Activated naive CD4-positive, alpha-beta T cell treated with anti-CD3 and anti-CD28 coated beads, Interleukin-2, amount 50 U/mL, for 24 hours (primary cell): Measurements from ENCODE around the gene ZNF518B.
A peak's percentile ranks its signal among the peaks of the same experiment; 100 is the strongest.
"Not testable (repeated sequence)": the region's sequence is repeated elsewhere in the genome, so short reads cannot be mapped to it uniquely, and the experiment has no call there.

Experiments
- H3K27ac Mint-ChIP-seq: one replicate; pipeline ENCODE4 v1.8.0; 2021; ENCODE audit warnings: mild to moderate bottlenecking, mixed read lengths
- H3K27me3 Mint-ChIP-seq: one replicate; pipeline ENCODE4 v1.8.0; 2021; ENCODE audit warnings: mixed read lengths
- H3K36me3 Mint-ChIP-seq: one replicate; pipeline ENCODE4 v1.8.0; 2021; ENCODE audit warnings: mixed read lengths
- H3K4me1 Mint-ChIP-seq: one replicate; pipeline ENCODE4 v1.8.0; 2021; ENCODE audit warnings: mixed read lengths
- H3K4me3 Mint-ChIP-seq: one replicate; pipeline ENCODE4 v1.8.0; 2021; ENCODE audit warnings: mild to moderate bottlenecking, mixed read lengths
- H3K9me3 Mint-ChIP-seq: one replicate; pipeline ENCODE4 v1.8.0; 2021; ENCODE audit warnings: mixed read lengths

ZNF518B gene

GRCh38 chr4:10461850-10462400, 4.7 kb upstream of the ZNF518B start:
- no peak overlapping the region for H3K27ac Mint-ChIP-seq
- peaks cover 11% of the 10 kb centered on the region for H3K9me3 Mint-ChIP-seq
- peak overlapping the region; percentile 85 for H3K4me3 Mint-ChIP-seq

DNA sequence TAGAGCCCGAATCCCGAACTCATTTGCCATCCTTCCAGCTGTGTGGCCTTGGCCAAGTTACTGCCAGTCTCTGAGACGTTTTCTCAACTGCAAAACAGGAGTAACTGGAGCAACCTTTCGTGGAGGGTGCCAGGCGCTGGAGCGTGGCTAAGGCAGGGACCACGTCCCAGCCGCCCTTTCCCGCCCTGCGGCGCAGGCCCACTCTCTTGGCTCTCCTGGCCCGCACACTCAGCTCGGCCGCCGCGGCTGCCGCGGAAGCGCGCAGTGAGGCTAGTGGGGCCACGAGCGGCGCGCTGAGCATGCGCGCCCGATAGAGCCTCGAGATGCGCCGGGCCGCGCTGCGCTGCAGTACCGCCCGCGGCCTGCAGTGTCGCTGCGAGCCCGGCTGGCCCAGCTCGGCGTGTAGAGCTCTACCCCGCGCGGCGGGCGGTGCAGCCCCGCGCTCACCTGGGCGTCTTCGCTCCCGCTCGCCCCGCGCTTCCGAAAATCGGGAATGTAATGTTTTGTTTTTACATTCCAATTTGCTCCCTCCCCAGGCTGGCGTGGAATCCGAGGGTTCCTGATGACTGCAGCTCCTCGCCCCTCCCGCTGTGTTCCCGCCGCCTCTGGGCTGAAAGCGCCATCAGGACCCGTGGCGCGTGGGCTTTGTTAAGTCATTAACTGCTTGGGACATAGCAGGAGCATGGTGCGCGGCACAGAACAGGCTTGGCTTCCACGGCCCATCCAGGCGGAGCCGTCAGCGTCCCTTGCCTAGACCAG, 4.0 kb upstream of the ZNF518B start:
- Mint-ChIP-seq H3K27ac (no peak overlapping the region), H3K4me3 (peak overlapping the region; percentile 85), H3K36me3 (peaks cover 6% of the 10 kb centered on the region), H3K27me3 (peaks cover 27% of the 10 kb centered on the region), H3K9me3 (peaks cover 11% of the 10 kb centered on the region), H3K4me1 (peaks cover 20% of the 10 kb centered on the region)

More at GRCh38 chr4:10461850-10462400, 4.7 kb upstream of the ZNF518B start:
- peaks cover 27% of the 10 kb centered on the region for H3K27me3 Mint-ChIP-seq
- H3K36me3 Mint-ChIP-seq = peaks cover 6% of the 10 kb centered on the region
- peaks cover 17% of the 10 kb centered on the region for H3K4me1 Mint-ChIP-seq

DNA sequence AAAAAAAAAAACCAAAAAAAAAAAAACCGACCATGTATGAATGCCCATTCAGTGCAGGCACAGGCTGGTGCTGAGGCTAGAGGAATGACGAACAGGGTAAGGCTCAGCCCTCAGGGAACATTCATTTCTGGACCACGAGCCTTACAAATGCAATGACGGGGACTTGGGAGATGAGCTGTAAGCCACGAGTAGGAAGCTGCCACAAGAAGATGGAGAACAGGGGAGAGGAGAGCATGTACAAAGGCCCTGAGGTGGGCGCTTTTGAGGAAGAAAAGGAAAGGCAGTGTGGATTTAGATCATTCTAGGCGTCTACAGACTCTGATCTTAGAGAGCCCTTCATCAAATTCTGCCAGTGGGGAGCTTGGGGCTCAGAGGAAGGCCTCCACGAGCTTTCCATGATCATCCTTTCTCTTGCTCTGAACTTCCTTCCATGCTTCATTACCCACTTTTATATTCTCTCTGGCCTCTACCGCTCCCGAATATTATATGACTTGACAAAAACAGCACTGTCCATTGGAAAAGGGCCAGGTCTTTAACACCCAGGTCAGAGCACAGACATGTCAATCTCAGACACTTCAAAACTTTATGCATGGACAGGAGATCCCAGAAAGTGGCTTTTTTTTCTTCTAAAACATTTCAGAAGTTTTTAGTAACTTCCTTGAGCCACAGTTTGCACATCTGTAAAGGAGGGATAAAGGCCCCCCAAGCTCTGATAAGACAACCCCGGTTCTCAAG, 3.3 kb upstream of the ZNF518B start:
- peak overlapping the region; percentile 36 for H3K27ac Mint-ChIP-seq
- peaks cover 6% of the 10 kb centered on the region for H3K36me3 Mint-ChIP-seq
- H3K27me3 Mint-ChIP-seq = peaks cover 26% of the 10 kb centered on the region
- H3K9me3 Mint-ChIP-seq = peaks cover 11% of the 10 kb centered on the region
- peak overlapping the region; percentile 45 for H3K4me3 Mint-ChIP-seq
- peaks cover 27% of the 10 kb centered on the region for H3K4me1 Mint-ChIP-seq

GRCh38 chr4:10459305-10459704, 2.1 kb upstream of the ZNF518B start:
- H3K36me3 Mint-ChIP-seq = peaks cover 13% of the 10 kb centered on the region
- peaks cover 33% of the 10 kb centered on the region for H3K4me1 Mint-ChIP-seq
- no peak overlapping the region for H3K27ac Mint-ChIP-seq
- no peak overlapping the region for H3K4me3 Mint-ChIP-seq
- H3K9me3 Mint-ChIP-seq = peaks cover 11% of the 10 kb centered on the region
- H3K27me3 Mint-ChIP-seq = peaks cover 17% of the 10 kb centered on the region

DNA sequence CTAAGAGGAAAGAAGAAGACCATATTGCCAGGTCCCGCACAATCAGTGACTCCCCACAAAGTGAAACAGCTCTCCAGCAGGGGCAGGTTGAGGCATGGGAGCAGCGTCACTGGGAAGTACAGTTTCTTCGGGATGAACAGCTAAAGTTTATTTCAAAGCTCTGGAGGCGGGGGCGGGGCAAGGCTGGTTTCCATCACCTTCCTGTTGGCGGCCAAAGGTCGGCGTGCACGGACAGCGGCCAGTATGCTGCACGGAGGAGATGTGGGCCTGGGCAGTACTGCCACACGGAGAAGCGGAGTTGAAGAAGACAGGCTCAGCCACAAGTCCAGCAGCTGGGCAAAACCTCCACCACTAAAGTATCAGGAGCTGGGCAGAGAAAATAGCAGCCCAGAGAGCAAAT, 951 bp upstream of the ZNF518B start:
- Mint-ChIP-seq H3K4me3 (no peak overlapping the region), H3K27ac (no peak overlapping the region), H3K27me3 (peaks cover 12% of the 10 kb centered on the region), H3K4me1 (peaks cover 37% of the 10 kb centered on the region), H3K9me3 (peaks cover 13% of the 10 kb centered on the region), H3K36me3 (peaks cover 21% of the 10 kb centered on the region)

GRCh38 chr4:10456595-10457254, 501 bp downstream of the ZNF518B start:
- Mint-ChIP-seq H3K27me3 (no peaks in the 10 kb centered on the region), H3K36me3 (peaks cover 30% of the 10 kb centered on the region), H3K27ac (peak overlapping the region; percentile 90), H3K4me1 (peaks cover 36% of the 10 kb centered on the region), H3K4me3 (peak overlapping the region; percentile 92), H3K9me3 (peaks cover 5% of the 10 kb centered on the region)

DNA sequence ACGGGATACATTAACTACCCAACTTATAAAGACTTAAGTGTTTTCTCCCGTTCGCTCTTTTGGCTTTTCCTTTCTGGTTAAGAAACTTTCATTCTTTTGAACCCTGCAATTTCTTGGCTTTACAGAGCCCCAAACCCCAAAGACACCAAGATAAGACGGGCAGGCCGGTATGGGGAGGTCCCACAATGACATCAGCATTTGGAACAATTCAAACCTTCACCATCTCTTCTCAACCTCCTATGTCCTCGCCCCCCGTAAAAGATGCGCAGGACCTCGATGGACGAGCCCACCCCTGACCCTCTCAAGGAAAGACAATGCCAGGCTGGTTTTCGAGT, 999 bp downstream of the ZNF518B start:
- H3K36me3 Mint-ChIP-seq = peaks cover 32% of the 10 kb centered on the region
- H3K4me1 Mint-ChIP-seq = peaks cover 36% of the 10 kb centered on the region
- peak overlapping the region; percentile 92 for H3K4me3 Mint-ChIP-seq
- H3K9me3 Mint-ChIP-seq = peaks cover 5% of the 10 kb centered on the region
- H3K27ac Mint-ChIP-seq = peak overlapping the region; percentile 90
- H3K27me3 Mint-ChIP-seq = no peaks in the 10 kb centered on the region

DNA sequence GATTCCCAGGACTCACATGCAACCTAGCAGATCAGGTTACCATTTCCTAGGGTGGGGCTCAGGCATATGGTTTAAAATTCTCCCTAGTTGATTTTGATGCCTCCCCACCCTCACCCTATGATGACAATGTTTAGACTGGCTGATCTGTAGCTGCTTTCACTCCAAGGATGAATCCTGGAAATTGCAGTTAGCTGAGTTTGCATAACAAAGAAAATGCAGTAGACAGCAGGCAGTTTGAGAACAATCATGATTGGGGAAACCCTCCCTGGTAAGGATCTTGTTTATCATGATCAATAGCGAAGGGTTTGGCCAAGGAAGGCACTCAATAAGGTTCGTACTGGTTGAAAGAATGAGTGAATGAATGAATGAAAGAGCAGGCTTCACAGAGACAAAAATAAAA, 2.1 kb downstream of the ZNF518B start:
- Mint-ChIP-seq H3K9me3 (peaks cover 5% of the 10 kb centered on the region), H3K4me1 (peaks cover 32% of the 10 kb centered on the region), H3K27ac (no peak overlapping the region), H3K27me3 (no peaks in the 10 kb centered on the region), H3K36me3 (peaks cover 42% of the 10 kb centered on the region), H3K4me3 (peak overlapping the region; percentile 6)

DNA sequence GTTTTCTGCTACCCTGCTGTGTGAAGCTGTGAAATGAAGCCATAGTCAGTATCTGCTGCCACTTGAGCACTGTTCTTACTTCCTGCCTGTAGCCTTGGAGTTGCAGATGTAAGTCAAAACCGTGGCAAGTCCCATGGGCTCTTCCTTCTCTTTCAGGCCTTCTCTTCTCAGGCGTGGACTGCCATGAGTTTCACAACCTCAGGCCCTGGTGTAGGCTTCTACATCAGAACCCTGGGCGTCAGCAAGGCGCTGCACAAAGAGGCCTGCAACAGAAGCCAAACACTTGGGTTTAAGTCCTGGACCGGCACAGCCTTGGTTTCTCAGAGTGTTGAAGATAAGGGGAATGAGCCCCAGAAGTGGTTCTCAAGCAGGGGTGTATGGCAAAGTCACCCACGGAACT, 2.5 kb downstream of the ZNF518B start:
- H3K9me3 Mint-ChIP-seq = peaks cover 6% of the 10 kb centered on the region
- no peaks in the 10 kb centered on the region for H3K27me3 Mint-ChIP-seq
- no peak overlapping the region for H3K4me3 Mint-ChIP-seq
- no peak overlapping the region for H3K27ac Mint-ChIP-seq
- H3K4me1 Mint-ChIP-seq = peaks cover 32% of the 10 kb centered on the region
- peaks cover 46% of the 10 kb centered on the region for H3K36me3 Mint-ChIP-seq

- peaks cover 10% of the 10 kb centered on the region for H3K9me3 Mint-ChIP-seq
- peak overlapping the region; percentile 47 for H3K4me3 Mint-ChIP-seq
- peaks cover 52% of the 10 kb centered on the region for H3K36me3 Mint-ChIP-seq
Measured at GRCh38 chr4:10454121-10454520, 3.1 kb downstream of the ZNF518B start.

DNA sequence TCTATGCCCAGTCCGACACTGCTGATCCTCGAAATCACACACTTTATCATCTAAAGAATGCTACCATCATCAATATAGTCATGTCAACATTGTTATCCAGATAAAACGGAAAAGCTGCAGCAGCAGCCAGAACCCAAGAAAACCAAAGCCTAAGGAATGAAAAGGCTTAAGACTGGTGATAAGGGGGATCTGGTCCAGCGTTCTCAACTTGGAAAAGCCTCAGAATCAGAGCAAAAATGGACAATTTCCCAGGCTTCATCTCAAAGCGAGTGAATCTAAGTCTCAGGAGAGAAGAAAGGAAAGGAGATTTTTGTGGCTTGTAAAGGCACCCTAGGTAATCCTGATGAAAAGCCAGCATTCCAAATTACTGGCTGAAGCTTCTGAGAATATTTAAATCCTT, 8.2 kb downstream of the ZNF518B start:
- Mint-ChIP-seq H3K36me3 (peaks cover 83% of the 10 kb centered on the region), H3K9me3 (peaks cover 29% of the 10 kb centered on the region), H3K4me3 (no peak overlapping the region), H3K4me1 (peaks cover 4% of the 10 kb centered on the region), H3K27me3 (no peaks in the 10 kb centered on the region), H3K27ac (no peak overlapping the region)

More at GRCh38 chr4:10454121-10454520, 3.1 kb downstream of the ZNF518B start:
- no peaks in the 10 kb centered on the region for H3K27me3 Mint-ChIP-seq
- no peak overlapping the region for H3K27ac Mint-ChIP-seq
- peaks cover 32% of the 10 kb centered on the region for H3K4me1 Mint-ChIP-seq

DNA sequence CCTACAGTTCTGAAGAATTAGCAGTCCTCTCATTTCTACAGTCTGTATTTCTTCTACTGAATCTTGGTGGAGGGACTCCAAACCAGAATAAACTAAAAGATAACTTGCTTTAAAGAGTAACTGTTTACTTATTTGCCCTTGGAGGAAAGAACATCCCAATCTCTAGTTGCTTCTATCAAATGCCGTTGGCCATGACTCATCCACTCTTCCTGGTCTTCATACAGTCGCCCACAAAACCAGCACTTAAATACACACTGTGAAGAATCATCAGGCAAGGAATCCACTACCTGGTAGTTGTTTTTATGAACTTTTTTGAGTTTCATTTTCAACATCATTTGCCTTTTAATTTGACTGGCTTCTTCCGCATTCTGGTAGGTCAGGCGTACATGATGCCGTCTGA, 14.2 kb downstream of the ZNF518B start:
- no peak overlapping the region for H3K27ac Mint-ChIP-seq
- no peaks in the 10 kb centered on the region for H3K4me1 Mint-ChIP-seq
- no peaks in the 10 kb centered on the region for H3K27me3 Mint-ChIP-seq
- peaks cover 45% of the 10 kb centered on the region for H3K36me3 Mint-ChIP-seq
- H3K4me3 Mint-ChIP-seq = no peak overlapping the region
- peaks cover 25% of the 10 kb centered on the region for H3K9me3 Mint-ChIP-seq

DNA sequence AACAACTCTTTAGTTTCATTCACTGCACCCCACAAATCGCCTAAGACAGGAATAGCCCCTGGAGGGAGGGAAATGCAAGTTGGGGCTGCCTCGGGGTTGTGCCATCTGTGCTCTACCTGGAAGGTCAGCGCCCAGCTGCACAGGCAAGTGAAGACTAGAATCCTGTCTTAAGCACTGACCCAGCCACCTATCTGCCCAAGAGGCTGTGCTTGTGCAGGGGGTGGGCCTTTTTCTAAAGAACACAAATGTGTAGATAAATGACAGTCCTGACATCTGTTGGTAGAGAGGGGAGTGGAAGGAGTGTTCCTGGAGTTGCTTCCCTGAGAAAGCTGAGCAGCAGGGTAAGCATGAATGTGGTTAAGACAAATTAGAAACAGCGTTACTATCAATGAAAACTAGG, 15.7 kb downstream of the ZNF518B start:
- H3K4me3 Mint-ChIP-seq = no peak overlapping the region
- H3K27ac Mint-ChIP-seq = no peak overlapping the region
- peaks cover 38% of the 10 kb centered on the region for H3K36me3 Mint-ChIP-seq
- H3K27me3 Mint-ChIP-seq = no peaks in the 10 kb centered on the region
- no peaks in the 10 kb centered on the region for H3K4me1 Mint-ChIP-seq
- H3K9me3 Mint-ChIP-seq = peaks cover 15% of the 10 kb centered on the region

GRCh38 chr4:10438924-10439323, 18.3 kb downstream of the ZNF518B start:
- H3K4me3 Mint-ChIP-seq = no peak overlapping the region
- peaks cover 13% of the 10 kb centered on the region for H3K9me3 Mint-ChIP-seq
- no peaks in the 10 kb centered on the region for H3K27me3 Mint-ChIP-seq
- no peaks in the 10 kb centered on the region for H3K4me1 Mint-ChIP-seq
- peaks cover 18% of the 10 kb centered on the region for H3K36me3 Mint-ChIP-seq
- no peak overlapping the region for H3K27ac Mint-ChIP-seq

- peaks cover 5% of the 10 kb centered on the region for H3K9me3 Mint-ChIP-seq
- no peak overlapping the region for H3K4me3 Mint-ChIP-seq
- H3K4me1 Mint-ChIP-seq = no peaks in the 10 kb centered on the region
- H3K27ac Mint-ChIP-seq = no peak overlapping the region
- no peaks in the 10 kb centered on the region for H3K27me3 Mint-ChIP-seq
- H3K36me3 Mint-ChIP-seq = peaks cover 14% of the 10 kb centered on the region
Measured at GRCh38 chr4:10437735-10438134, 19.5 kb downstream of the ZNF518B start.

DNA sequence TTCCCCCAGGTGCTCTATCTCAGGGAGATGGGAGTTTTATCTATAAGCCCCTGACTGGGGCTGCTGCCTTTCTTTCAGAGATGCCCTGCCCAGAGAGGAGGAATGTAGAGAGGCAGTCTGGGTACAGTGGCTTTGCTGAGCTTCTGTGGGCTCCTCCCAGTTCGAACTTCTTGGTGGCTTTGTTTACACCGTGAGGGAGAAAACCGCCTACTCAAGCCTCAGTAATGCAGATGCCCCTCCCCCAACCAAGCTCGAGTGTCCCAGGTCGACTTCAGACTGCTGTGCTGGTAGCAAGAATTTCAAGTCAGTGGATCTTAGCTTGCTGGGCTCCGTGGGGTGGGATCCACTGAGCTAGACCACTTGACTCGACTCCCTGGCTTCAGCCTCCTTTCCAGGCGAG, 29.5 kb downstream of the ZNF518B start:
- not testable (repeated sequence) for H3K4me1 Mint-ChIP-seq, H3K27ac Mint-ChIP-seq, H3K27me3 Mint-ChIP-seq, H3K36me3 Mint-ChIP-seq, H3K4me3 Mint-ChIP-seq
- H3K9me3 Mint-ChIP-seq = peaks cover 17% of the 10 kb centered on the region
